ENCODE measurements around the gene SLC27A1.
A peak's percentile ranks its signal among the peaks of the same experiment; 100 is the strongest.
"Not testable (repeated sequence)": the region's sequence is repeated elsewhere in the genome, so short reads cannot be mapped to it uniquely, and the experiment has no call there.

SLC27A1 gene

DNA sequence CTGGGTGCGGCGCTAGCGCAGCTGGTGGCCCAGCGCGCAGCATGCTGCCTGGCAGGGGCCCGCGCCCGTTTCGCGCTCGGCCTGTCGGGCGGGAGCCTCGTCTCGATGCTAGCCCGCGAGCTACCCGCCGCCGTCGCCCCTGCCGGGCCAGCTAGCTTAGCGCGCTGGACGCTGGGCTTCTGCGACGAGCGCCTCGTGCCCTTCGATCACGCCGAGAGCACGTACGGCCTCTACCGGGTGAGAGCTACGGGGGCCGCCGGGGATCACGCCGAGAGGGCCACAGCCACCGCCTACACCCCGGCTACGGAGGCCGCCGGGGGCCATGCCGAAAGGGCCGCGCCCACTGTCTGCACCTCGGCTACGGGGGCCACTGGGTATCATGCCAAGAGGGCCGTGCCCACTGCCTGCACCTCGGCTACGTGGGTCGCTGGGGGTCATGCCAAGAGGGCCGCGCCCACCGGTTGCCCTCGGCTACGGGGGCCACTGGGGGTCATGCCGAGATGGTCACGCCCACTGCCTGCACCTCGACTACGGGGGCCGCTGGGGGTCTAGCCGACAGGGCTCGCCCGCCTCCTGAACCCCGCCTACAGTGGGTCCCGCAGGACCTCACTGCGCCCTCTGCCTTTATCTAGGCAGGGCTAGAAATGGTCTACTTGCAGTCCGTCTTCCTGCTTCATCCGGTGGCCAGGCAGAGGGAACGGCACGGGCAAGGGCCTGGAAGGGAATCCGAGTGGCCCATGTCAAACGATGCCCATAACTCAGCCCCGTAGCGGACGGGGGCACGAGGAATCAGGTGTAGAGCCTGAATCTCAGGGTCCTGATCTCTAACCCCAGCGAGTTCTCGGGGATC is 41.6 kb downstream of the SLC27A1 start:
- DNase-seq: peak; percentile 78

DNA sequence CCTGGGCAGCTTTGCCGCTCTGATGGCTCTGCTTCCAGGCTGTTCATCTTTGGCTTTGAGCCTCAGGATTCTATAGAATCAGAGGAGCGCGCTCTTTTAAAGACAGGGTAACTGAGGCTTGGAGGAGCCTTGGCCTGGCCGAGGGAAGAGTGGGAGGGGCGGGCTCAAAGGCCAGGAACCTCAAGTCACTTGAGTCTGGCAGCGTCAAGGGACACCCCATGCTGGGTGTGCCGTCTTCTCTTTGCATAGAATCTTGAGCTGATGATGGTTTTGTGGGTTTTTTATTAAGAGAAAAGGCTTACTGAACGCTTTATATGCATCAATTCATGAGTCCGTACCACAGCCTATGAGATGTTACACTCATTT is 42.2 kb downstream of the SLC27A1 start:
- no peak for DNase-seq

DNA sequence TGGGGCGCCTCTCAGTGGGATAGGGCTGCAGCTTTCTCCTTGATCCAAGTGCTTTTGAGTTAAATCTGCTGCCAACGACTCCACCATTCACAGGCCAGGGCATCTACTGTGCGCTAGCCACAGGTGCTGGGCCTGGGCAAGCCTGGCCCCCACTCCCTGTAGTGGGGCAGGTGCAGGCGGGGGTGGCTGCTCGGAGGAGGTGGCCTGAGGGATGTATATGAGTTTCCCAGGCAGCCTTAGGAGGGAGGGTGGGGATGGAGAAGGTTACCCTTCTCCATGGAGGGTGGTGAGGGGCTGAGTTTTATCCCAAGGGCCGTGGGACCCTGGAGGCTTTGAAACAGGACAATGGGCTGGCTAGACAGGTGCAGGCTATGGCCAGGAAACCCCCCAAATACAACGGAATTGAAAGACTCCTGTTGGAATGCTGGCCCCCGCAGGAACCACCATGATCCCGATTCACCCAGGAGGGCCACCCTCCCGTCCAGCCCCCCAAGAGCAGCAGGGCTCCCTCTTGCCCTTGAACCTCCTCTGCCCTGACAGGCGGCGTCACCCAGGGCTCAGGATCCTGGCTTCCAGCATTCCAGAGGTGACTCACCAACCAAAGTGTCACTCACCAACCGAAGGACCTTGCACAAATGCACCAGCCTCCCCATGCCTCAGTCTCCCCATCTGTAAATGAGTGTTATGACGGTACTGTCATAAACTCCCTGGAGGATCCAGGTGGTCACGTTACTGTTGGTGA is 45.3 kb downstream of the SLC27A1 start:
- DNase-seq: no peak

- DNase-seq: no peak
These were observed 47.6 kb downstream of the SLC27A1 start for GRCh38 chr19:17517898-17518297.

GRCh38 chr19:17518654-17519053 is 48.3 kb downstream of the SLC27A1 start:
- DNase-seq: not testable (repeated sequence)

GRCh38 chr19:17519967-17520366 is 49.6 kb downstream of the SLC27A1 start:
- DNase-seq: no peak

DNA sequence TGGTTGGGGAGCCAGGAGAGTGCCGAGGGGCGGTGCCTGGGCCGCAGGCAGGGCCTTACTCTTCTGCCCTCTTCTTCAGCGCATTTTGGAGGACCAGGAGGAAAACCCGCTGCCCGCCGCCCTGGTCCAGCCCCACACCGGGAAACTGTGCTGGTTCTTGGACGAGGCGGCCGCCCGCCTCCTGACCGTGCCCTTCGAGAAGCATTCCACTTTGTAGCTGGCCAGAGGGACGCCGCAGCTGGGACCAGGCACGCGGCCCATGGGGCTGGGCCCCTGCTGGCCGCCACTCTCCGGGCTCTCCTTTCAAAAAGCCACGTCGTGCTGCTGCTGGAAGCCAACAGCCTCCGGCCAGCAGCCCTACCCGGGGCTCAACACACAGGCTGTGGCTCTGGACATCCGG is 50.5 kb downstream of the SLC27A1 start:
- DNase-seq: no peak

DNA sequence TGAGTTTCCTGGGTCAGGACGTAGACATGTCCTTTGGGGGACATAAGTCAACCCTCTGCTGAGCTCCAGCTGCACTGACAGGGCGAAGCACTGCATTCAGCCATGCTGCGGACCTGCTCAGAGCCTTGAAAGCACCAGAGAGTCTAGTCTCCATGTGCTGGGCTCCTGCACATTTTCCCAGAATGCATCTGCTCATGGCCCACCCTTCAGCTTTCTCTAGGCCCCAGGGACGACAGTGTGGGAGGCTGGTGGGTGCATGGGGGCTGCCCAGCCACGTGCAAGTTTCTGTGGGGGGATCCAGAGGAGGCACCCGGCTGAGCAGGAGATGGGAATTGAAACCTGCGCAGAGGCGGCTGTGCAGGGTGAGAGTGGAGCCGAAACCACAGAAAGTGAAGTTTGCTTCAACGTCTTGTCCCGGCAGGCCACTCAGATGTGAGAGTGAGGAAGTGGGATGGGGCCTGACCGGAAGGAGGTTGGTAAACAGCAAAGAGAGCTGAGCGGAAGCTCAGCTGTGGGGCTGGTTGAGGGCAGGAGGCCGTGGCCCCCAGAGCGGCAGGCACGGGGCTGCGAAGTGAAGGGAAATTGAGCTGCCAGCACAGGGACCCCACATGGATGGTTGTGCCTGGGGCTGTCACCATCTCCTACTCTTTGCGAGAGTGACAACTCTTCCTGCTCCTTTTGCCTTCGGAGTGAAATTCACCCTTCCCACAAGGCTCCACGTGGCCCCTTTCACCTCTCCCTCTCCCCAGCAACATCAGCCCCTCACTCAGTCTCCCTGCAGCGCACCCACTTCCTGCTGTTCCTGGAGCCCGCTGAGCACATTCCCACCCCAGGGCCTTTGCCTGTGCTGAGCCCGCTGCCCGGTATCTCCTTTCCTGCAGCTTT is 52.9 kb downstream of the SLC27A1 start:
- DNase-seq: no peak

GRCh38 chr19:17524651-17525050 is 54.3 kb downstream of the SLC27A1 start:
- no peak for DNase-seq

GRCh38 chr19:17525141-17525540 is 54.8 kb downstream of the SLC27A1 start:
- DNase-seq: no peak

DNA sequence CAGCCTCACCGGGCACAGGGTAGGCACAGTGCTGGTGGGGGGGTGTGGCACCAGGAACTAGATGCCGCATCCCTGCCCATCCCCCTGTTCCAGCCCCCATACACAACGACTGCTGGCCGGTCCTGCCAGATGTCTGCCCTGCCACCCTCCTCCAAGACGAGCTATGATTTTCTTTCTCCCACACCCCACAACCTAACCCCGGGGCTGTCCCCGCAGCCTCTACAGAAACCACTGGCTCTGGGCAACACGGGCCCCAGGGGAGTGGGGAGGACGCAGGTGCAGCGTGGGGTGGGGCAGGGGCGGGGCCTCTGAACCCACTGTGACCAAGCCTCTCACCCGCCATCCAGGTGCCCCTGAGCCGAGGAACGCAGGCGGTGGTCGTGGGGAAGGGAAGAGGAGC is 56.6 kb downstream of the SLC27A1 start:
- DNase-seq: no peak

DNA sequence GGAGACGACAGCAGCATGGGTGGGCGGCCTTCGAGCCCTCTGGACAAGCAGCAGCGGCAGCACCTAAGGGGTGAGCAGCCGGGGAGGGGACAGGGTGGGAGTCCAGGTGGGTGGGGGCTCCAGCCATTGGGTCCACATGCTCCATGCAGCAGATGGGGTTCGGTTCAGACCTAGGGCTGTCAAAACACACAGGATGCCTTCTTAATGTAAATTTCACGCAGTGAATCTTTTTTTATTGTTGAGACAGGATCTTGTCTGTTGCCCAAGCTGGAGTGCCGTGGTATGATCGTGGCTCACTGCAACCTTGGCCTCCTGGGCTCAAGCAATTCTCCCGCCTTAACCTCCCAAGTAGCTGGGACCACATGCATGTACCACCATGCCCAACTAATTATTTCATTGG is 57.0 kb downstream of the SLC27A1 start:
- DNase-seq: no peak

DNA sequence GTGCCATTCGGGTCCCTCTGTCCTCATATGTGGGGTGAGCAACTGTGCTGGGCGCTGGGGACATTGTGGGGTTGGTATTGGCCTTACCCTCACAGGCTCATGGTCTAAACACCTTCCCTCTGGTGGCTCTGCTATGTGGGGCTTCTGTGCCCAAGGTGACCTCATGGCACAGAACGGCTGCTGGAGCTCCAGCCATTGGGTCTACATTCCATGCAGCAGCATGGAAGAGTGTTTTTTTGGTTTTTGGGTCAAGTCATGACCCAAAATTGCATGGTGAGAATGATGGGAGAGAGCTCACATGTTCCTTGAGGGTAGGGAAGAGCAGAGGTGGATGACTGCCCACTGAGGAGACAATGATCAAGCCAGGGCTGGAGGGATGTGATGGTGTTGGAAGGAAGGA is 58.3 kb downstream of the SLC27A1 start:
- no peak for DNase-seq

DNA sequence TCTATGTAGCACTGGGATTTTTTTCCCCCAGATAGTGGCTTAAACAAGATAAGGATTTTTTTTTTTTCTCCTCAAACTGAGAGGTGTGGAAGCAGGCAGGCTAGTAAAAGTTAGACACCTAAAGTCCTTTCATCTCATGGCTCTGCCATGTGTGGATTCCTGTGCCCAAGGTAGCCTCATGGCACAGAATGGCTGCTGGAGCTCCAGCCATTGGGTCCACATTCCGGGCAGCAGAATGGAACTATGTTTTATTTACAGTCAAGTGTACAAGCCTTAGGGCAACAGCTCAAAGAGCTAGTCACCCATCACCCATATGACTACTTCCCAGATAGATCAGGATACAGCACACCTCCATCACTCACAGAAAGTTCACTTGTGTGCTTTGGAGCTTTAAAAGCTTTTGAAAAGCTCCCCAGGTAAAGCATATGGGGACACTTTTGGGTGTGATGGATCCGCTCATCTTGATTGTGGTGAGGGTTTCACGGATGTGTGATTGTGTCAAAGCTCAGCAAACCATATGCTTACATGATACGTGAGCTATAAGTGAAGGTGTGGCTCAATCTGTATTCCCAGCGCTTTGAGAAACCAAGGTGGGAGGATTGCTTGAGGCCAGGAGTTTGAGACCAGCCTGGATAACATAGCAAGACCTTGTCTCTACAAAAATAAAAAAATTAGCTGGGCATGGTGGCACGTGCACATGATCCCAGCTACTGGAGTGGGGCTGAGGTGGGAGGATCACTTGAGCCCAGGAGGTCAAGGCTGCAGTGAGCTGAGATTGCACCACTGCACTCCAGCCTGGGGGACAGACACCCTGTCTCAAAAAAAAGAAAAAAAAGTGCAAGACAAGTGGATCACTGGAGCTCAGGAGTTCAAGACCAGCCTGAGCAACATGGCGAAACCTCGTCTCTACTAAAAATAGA is 59.2 kb downstream of the SLC27A1 start:
- DNase-seq: no peak

DNA sequence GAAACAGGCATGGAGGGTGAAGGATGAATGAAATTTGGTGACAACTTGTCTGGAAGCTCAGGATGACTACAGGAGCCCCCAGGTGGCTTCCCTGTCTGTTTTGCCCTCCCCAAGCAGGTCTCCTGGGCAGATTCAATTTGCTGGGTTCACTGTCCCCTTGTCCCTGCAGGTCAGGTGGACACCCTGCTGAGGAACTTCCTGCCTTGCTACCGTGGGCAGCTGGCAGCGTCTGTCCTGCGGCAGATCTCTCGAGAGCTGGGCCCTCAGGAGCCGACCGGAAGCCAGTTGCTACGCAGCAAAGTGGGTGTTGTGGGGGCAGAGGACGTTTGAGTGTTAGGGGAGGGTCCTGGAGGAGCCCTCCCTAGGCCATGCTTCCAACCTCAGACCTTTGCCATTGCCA is 60.3 kb downstream of the SLC27A1 start:
- no peak for DNase-seq

DNA sequence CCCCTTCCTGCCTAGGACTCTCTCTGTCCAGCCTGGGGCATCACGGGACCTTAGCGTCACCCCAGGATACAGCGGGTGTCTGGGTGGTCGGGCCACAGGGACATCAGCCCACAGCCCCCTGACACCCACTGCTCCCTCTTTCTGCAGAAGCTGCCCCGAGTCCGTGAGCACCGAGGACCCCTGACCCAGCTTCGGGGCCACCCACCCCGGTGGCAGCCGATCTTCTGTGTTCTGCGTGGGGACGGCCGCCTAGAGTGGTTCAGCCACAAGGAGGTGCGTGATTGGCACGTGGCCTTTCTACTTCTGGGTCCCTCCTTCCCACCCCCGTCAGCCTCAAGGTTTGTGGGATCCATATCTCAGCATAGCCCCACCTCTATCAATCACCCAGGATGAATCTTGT is 61.8 kb downstream of the SLC27A1 start:
- no peak for DNase-seq

- DNase-seq: no peak
These were observed 62.2 kb downstream of the SLC27A1 start for GRCh38 chr19:17532557-17532956.

DNA sequence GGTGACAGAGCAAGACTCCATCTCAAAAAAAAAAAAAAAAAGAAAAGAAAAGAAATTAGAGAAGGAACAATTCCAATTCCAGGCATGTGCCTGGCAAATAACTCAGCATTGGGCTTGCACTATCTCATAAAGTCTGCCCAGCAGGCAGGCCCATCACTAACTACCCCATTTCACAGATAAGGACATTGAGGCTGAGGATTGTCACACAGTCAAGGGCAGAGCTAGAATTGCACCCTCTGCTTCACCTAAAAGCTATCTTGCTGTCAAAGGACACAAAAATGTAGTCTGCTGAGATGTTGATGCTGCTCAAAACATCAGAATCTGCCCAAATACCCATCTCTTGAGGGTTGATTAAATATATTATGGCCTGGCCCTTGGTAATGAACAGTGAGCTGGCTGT is 64.4 kb downstream of the SLC27A1 start:
- DNase-seq: no peak

DNA sequence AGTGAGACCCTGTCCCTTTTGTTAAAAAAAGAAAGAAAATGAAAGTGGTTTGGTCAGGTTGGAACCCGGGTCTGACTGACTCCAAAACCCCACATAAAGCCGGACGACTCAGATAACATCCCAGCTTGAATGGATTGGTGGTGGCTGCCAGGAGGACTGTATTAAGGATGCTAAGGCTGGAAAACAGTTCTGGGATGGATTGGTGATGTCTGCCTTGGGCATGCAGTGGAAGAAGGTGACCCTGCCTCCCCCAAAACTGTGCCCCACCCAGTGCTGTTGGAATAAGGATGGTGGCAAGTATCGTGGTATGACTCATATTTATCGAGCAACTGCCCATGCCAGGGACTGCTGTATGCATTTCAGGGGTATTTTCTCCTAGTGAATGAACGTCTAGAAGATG is 66.6 kb downstream of the SLC27A1 start:
- DNase-seq: no peak

GRCh38 chr19:17538684-17539237 is 68.4 kb downstream of the SLC27A1 start:
- DNase-seq: no peak

- DNase-seq: peak; percentile 83
These were observed 69.2 kb downstream of the SLC27A1 start for GRCh38 chr19:17539238-17540117.

Data from NCI-H1105 treated with DMSO at 0.1 percent for 48 hours (cell line).